ENCODE data around the gene ZNF254. TPM values are rescaled to one million over a fixed set of nuclear protein-coding genes. Genes with fewer than 3 reads are reported as not detected.

ZNF254 gene
- total and polyA plus RNA-seq, 2 of the 4 experiments (the other 2 are of a cell fraction): 4.4 to 8.8 TPM

GRCh38 chr19:24051516-24051915, 35.5 kb upstream of the ZNF254 start:
- Histone ChIP-seq H2BK120ac (ENCODE audit: low read depth, low read length) (no peak overlapping the region), H2AK9ac (replicated peaks; ENCODE audit: low read depth, low read length, poor library complexity) (no peak overlapping the region), H3K4me1 (ENCODE audit: control insufficient read depth, insufficient read depth, low read length) (peaks cover 15% of the 10 kb centered on the region), H3K27ac (ENCODE audit: insufficient read depth, low read length) (no peak overlapping the region), H3K56ac (ENCODE audit: extremely low read depth, insufficient read depth, low read length) (no peak overlapping the region), H3K4ac (ENCODE audit: low read depth, low read length) (no peak overlapping the region), H2AFZ (replicated peaks; ENCODE audit: low read length, poor library complexity) (no peak overlapping the region), H3K36me3 (ENCODE audit: control insufficient read depth, insufficient read depth, low read length) (peaks cover 61% of the 10 kb centered on the region), H2BK5ac (ENCODE audit: low read depth, low read length, poor library complexity, severe bottlenecking) (no peak overlapping the region), H3K4me3 (ENCODE audit: insufficient read depth, low read depth, low read length) (no peak overlapping the region), H3K4me2 (ENCODE audit: low read depth, low read length) (no peak overlapping the region), H4K5ac (ENCODE audit: low read depth, low read length) (no peak overlapping the region), H3K14ac (replicated peaks; ENCODE audit: low read depth, low read length) (no peak overlapping the region), H2BK20ac (ENCODE audit: low read depth, low read length) (no peak overlapping the region), H3K18ac (ENCODE audit: low read depth, low read length) (no peak overlapping the region), H2AK5ac (ENCODE audit: low read depth, low read length) (no peak overlapping the region), H3K23ac (ENCODE audit: low read depth, low read length) (no peak overlapping the region), H3K9me1 (ENCODE audit: insufficient read depth, low read length) (peaks cover 24% of the 10 kb centered on the region), H3K79me1 (ENCODE audit: low read depth in 1 of 2, low read length in 2 of 2) (peaks cover 13 to 31% of the 10 kb centered on the region in 2 experiments; a peak in 3 of 4 replicates), H2BK15ac (ENCODE audit: low read depth, low read length) (no peak overlapping the region), H4K91ac (ENCODE audit: insufficient read depth, low read depth, low read length) (no peak overlapping the region), H4K20me1 (ENCODE audit: insufficient read depth, low read length) (peaks cover 28% of the 10 kb centered on the region), H4K8ac (ENCODE audit: low read depth in 2 of 2, low read length in 2 of 2) (no peak overlapping the region), H3K9ac (ENCODE audit: low read depth, low read length) (no peak overlapping the region), H3K27me3 (ENCODE audit: control insufficient read depth, insufficient read depth, low read length) (no peaks in the 10 kb centered on the region), H3K9me3 (ENCODE audit: control insufficient read depth, insufficient read depth, low read length) (no peaks in the 10 kb centered on the region)
- DNase-seq: no peak
- 83% methylated on average over 1 of the region's 4 CpGs; no CpG with 5 or more reads in 1 of the 2 experiments for WGBS, 2 experiments (ENCODE audit: extremely low coverage in 2 of 2, insufficient read length in 1 of 2)
- dilution Hi-C loops (cut with HindIII; ENCODE audit: low sequenced_read_pairs, unreplicated experiment): no loop called here
- TF ChIP-seq RAD21 (IDR thresholded peaks at IDR 0.05; ENCODE audit: low read length) (no peak), MAFK (IDR thresholded peaks at IDR 0.05; ENCODE audit: low read depth, low read length) (no peak), MAZ (IDR thresholded peaks at IDR 0.05; ENCODE audit: borderline replicate concordance, low read depth, low read length) (no peak), MXI1 (IDR thresholded peaks at IDR 0.05; ENCODE audit: borderline replicate concordance, low read depth, low read length) (no peak), CHD1 (IDR thresholded peaks at IDR 0.05; ENCODE audit: low read depth, low read length) (no peak), CTCF (conservative IDR thresholded peaks at IDR 0.05; ENCODE audit: low read depth, low read length) (no peak), RFX5 (IDR thresholded peaks at IDR 0.05; ENCODE audit: low read depth, low read length) (no peak), NFE2L2 (IDR thresholded peaks at IDR 0.05; ENCODE audit: low read depth, low read length) (no peak), POLR2A (IDR thresholded peaks at IDR 0.05; ENCODE audit: low read depth, low read length) (no peak), RCOR1 (IDR thresholded peaks at IDR 0.05; ENCODE audit: insufficient replicate concordance, low read length) (no peak)
- TF ChIP-seq, protein P1, sequence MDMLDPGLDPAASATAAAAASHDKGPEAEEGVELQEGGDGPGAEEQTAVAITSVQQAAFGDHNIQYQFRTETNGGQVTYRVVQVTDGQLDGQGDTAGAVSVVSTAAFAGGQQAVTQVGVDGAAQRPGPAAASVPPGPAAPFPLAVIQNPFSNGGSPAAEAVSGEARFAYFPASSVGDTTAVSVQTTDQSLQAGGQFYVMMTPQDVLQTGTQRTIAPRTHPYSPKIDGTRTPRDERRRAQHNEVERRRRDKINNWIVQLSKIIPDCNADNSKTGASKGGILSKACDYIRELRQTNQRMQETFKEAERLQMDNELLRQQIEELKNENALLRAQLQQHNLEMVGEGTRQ (IDR thresholded peaks at IDR 0.05; ENCODE audit: low read depth, low read length): no peak
- TF ChIP-seq, protein P2, sequence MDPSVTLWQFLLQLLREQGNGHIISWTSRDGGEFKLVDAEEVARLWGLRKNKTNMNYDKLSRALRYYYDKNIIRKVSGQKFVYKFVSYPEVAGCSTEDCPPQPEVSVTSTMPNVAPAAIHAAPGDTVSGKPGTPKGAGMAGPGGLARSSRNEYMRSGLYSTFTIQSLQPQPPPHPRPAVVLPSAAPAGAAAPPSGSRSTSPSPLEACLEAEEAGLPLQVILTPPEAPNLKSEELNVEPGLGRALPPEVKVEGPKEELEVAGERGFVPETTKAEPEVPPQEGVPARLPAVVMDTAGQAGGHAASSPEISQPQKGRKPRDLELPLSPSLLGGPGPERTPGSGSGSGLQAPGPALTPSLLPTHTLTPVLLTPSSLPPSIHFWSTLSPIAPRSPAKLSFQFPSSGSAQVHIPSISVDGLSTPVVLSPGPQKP (IDR thresholded peaks at IDR 0.05; ENCODE audit: borderline replicate concordance, low read depth, low read length): no peak
- ChIA-PET POLR2A (ENCODE audit: unreplicated experiment) (interaction anchor here (0.6 kb wide), 1 partner anchor 18 kb away, joined by 3 read pairs; no protein-coding TSS in a partner anchor), CTCF (no interaction called here)
- in situ Hi-C loops (cut with MboI; ENCODE audit: low sequenced_read_pairs): no loop called here
- no TSS peak for BruUV-seq (replicated peaks)
- intact Hi-C loops (cut with micrococcal nuclease): no loop called here
- ATAC-seq (ENCODE audit: low read depth): no peak

Data from IMR-90 (cell line).